HG02981 (cell line): Measurements from ENCODE around the gene INPP5A.

Experiments used
- ATAC-seq: cut with Tn5 transposase; IDR thresholded peaks from one replicate; pipeline ENCODE4 v1.9.1; 2021; ENCODE audit warnings: mild to moderate bottlenecking, moderate library complexity; ENCODE audit not compliant: unreplicated experiment

The INPP5A gene

GRCh38 chr10:132624847-132625471 is 87.4 kb downstream of the INPP5A start:
- no peak for ATAC-seq

- no peak for ATAC-seq
These were observed 88.6 kb downstream of the INPP5A start for GRCh38 chr10:132626019-132626760.

- no peak for ATAC-seq
These were observed 89.4 kb downstream of the INPP5A start for GRCh38 chr10:132626761-132627665.

- ATAC-seq: no peak
These were observed 90.3 kb downstream of the INPP5A start for GRCh38 chr10:132627666-132628531.

GRCh38 chr10:132628966-132629900 is 91.6 kb downstream of the INPP5A start:
- ATAC-seq: no peak

- no peak for ATAC-seq
These were observed 92.6 kb downstream of the INPP5A start for GRCh38 chr10:132630156-132630555.

GRCh38 chr10:132630666-132631337 is 93.2 kb downstream of the INPP5A start:
- no peak for ATAC-seq

- ATAC-seq: no peak
These were observed 93.8 kb downstream of the INPP5A start for GRCh38 chr10:132631338-132631735.

GRCh38 chr10:132632091-132632561 is 94.5 kb downstream of the INPP5A start:
- no peak for ATAC-seq

- ATAC-seq: no peak
These were observed 95.5 kb downstream of the INPP5A start for GRCh38 chr10:132632851-132633684.

- ATAC-seq: no peak
These were observed 96.8 kb downstream of the INPP5A start for GRCh38 chr10:132634241-132634946.

GRCh38 chr10:132634947-132635271 is 97.3 kb downstream of the INPP5A start:
- ATAC-seq: no peak

- ATAC-seq: no peak
These were observed 98.8 kb downstream of the INPP5A start for GRCh38 chr10:132636358-132636757.

- ATAC-seq: no peak
These were observed 100.0 kb downstream of the INPP5A start for GRCh38 chr10:132637477-132638129.

- ATAC-seq: no peak
These were observed 100.5 kb downstream of the INPP5A start for GRCh38 chr10:132638130-132638515.

GRCh38 chr10:132639470-132639869 is 101.9 kb downstream of the INPP5A start:
- no peak for ATAC-seq
